HepG2 (cell line): Measurements from ENCODE around the gene C11orf68. TPM values are rescaled to one million over a fixed set of nuclear protein-coding genes. Genes with fewer than 3 reads are reported as not detected.
A peak's percentile ranks its signal among the peaks of the same experiment; 100 is the strongest.

ENCODE experiments used
- ATAC-seq: fragments of 200-7000 bp; cut with Tn5 transposase; 3 replicates; pipeline ENCODE4 v1.9.1; 2020; ENCODE audit warnings: mild to moderate bottlenecking, moderate library complexity
- BruUV-seq: library from RNA; stranded (reverse); fragments of 400-500 nt; replicated peaks from 2 replicates; lab custom pipeline; 2021; lab: Mats Ljungman, UMichigan
- CTCF ChIA-PET: fragments of 300-600 bp; formaldehyde crosslinking; extraction: SDS; loops from one replicate; lab custom pipeline; 2021; ENCODE audit warnings: low total read pairs, inconsistent platforms, low intra/inter-chr PET ratio; lab: Yijun Ruan, JAX
- POLR2A ChIA-PET: fragments of 350-600 bp; sonication (Branson Sonifier 250); formaldehyde crosslinking; loops from one replicate; lab custom pipeline; 2020; ENCODE audit warnings: antibody characterized with exemption, inconsistent platforms; lab: Yijun Ruan, JAX
- DNase-seq: peaks from one replicate; pipeline ENCODE4 v3.0.0-alpha.2; 2015; ENCODE audit warnings: low spot score
- FAIRE-seq: peaks from 3 replicates; lab custom pipeline; 2011; peaks lifted over from hg19 to GRCh38; lab: Jason Lieb, UNC
- H2AFZ ChIP-seq: one replicate; pipeline ENCODE4 v1.6.1; 2011; ENCODE audit warnings: low read length, inconsistent platforms
- H3K27ac ChIP-seq: fragments of 300-600 bp; 3 replicates; pipeline ENCODE4 v1.8.0; 2011; ENCODE audit warnings: mixed run types, mild to moderate bottlenecking, mixed read lengths, low read length, inconsistent platforms; ENCODE audit not compliant: insufficient read depth; ENCODE audit errors: extremely low read length
- H3K27me3 ChIP-seq, 2 experiments: fragments of 200-600 bp in 1 of 2; 2 replicates in 1 of 2; 3 replicates in 1 of 2; pipeline versions ENCODE4 v1.6.0 to v1.8.0; 2011; ENCODE audit warnings: low read length in 2 of 2, mild to moderate bottlenecking in 2 of 2, moderate library complexity in 2 of 2, inconsistent platforms in 1 of 2; ENCODE audit not compliant: insufficient read depth in 2 of 2, control insufficient read depth in 1 of 2
- H3K36me3 ChIP-seq, 2 experiments: fragments of 200-600 bp in 1 of 2; replicated peaks in 1 of 2; 2 replicates in 1 of 2; 3 replicates in 1 of 2; pipeline versions ENCODE4 v1.5.1 to v1.8.0; 2011; ENCODE audit warnings: low read length in 2 of 2, inconsistent platforms in 1 of 2; ENCODE audit not compliant: insufficient read depth in 2 of 2, control insufficient read depth in 1 of 2
- H3K4me1 ChIP-seq: 2 replicates; pipeline ENCODE4 v1.5.1; 2012; ENCODE audit warnings: low read length, inconsistent platforms; ENCODE audit not compliant: insufficient read depth
- H3K4me2 ChIP-seq: 2 replicates; pipeline ENCODE4 v1.6.0; 2011; ENCODE audit warnings: low read depth, low read length, inconsistent platforms
- H3K4me3 ChIP-seq, 3 experiments: fragments of 200-600 bp in 1 of 3; sonication (generic), shearing (Covaris generic) in 1 of 3; replicated peaks in 1 of 3; 2 replicates each; pipeline ENCODE4 v1.5.1; 2011 to 2016; ENCODE audit warnings: low read length in 3 of 3, inconsistent platforms in 2 of 3, low read depth in 2 of 3, mild to moderate bottlenecking in 2 of 3, control low read depth in 1 of 3, mixed read lengths in 1 of 3; ENCODE audit not compliant: insufficient read depth in 1 of 3
- H3K79me2 ChIP-seq: one replicate; pipeline ENCODE4 v1.6.1; 2011; ENCODE audit warnings: low read length, inconsistent platforms; ENCODE audit not compliant: insufficient read depth
- H3K9ac ChIP-seq: 2 replicates; pipeline ENCODE4 v1.6.0; 2011; ENCODE audit warnings: mild to moderate bottlenecking, low read depth, low read length, inconsistent platforms; ENCODE audit not compliant: insufficient read depth
- H3K9me3 ChIP-seq: 2 replicates; pipeline ENCODE4 v1.5.1; 2012; ENCODE audit warnings: mild to moderate bottlenecking, low read length
- H4K20me1 ChIP-seq: 2 replicates; pipeline ENCODE4 v1.6.0; 2011; ENCODE audit warnings: inconsistent platforms, mild to moderate bottlenecking, low read length, moderate library complexity; ENCODE audit not compliant: insufficient read depth
- EZH2 ChIP-seq: conservative IDR thresholded peaks from 2 replicates; pipeline ENCODE4 v1.6.1; 2012; ENCODE audit warnings: mild to moderate bottlenecking, low read depth, low read length, moderate library complexity
- HNRNPL ChIP-seq: fragments of 200-400 bp; formaldehyde crosslinking; IDR thresholded peaks from 2 replicates; pipeline ENCODE4 v1.6.1; 2017; ENCODE audit warnings: mild to moderate bottlenecking, low read depth, low read length
- IKZF5 ChIP-seq: IDR thresholded peaks from 2 replicates; pipeline ENCODE4 v1.6.1; 2018; ENCODE audit warnings: missing genetic modification reagents, mild to moderate bottlenecking, missing compliant biosample characterization
- KMT2B ChIP-seq: IDR thresholded peaks from 2 replicates; pipeline ENCODE4 v1.6.1; 2016; ENCODE audit warnings: missing genetic modification reagents, missing compliant biosample characterization
- POLR2A ChIP-seq, 2 experiments: IDR thresholded peaks; 2 replicates each; pipeline ENCODE4 v1.6.1; 2011; ENCODE audit warnings: low read depth in 2 of 2, low read length in 2 of 2, mild to moderate bottlenecking in 1 of 2, moderate library complexity in 1 of 2; ENCODE audit not compliant: insufficient read depth in 1 of 2
- POLR2G ChIP-seq: fragments of 200-400 bp; formaldehyde crosslinking; IDR thresholded peaks from 2 replicates; pipeline ENCODE4 v1.6.1; 2018; ENCODE audit warnings: mild to moderate bottlenecking, low read depth, low read length, moderate library complexity
- ZNF276 ChIP-seq: sonication (generic); formaldehyde crosslinking; IDR thresholded peaks from 2 replicates; pipeline ENCODE4 v1.4.0; 2020; ENCODE audit warnings: mild to moderate bottlenecking, low read depth, missing genetic modification reagents
- WGBS: methylation state at CpG from one replicate; pipeline ENCODE4 v1.1.6; 2017; ENCODE audit warnings: low lambda C conversion rate; 5-methylcytosine and 5-hydroxymethylcytosine counted together
- in situ Hi-C: cut with HindIII; loops from 2 replicates; pipeline ENCODE4 v1.10.0; 2017; ENCODE audit warnings: low pct_unique_long_range_greater_than_20kb; ENCODE audit not compliant: extremely low pct_ligation_motif_present
- intact Hi-C: fragments of 100-400 bp; cut with micrococcal nuclease; formaldehyde crosslinking; loops from one replicate; pipeline ENCODE4 v1.10.0; 2022; ENCODE audit not compliant: unreplicated experiment
- polyA plus RNA-seq, 8 experiments: library from polyadenylated mRNA; depleted of rRNA in 3 of 8; stranded (reverse) in 7 of 8; unstranded in 1 of 8; fragments of >200 nt; fragmentation: Illumina TruSeq in 4 of 8; extraction: Trizol in 4 of 8; gene quantifications; 2 replicates each; pipeline versions ENCODE4 v1.2.1 to v1.2.3, GENCODE V29; 2011 to 2016; ENCODE audit warnings: low read depth in 4 of 8, missing spikeins in 1 of 8, mixed read lengths in 1 of 8; ENCODE audit not compliant: insufficient read depth in 1 of 8
- total RNA-seq, 5 experiments: library from RNA; depleted of rRNA; stranded (reverse); fragments of >200 nt; fragmentation: Illumina TruSeq; extraction: Trizol; gene quantifications; 2 replicates each; pipeline ENCODE4 v1.2.3, GENCODE V29; 2016; ENCODE audit warnings: low read depth in 1 of 5

The C11orf68 gene
- total and polyA plus RNA-seq, 2 of the 13 experiments (the other 11 are each of a cell fraction or from before 2014, with no cell fraction given) = 8.4 to 28.3 TPM

DNA sequence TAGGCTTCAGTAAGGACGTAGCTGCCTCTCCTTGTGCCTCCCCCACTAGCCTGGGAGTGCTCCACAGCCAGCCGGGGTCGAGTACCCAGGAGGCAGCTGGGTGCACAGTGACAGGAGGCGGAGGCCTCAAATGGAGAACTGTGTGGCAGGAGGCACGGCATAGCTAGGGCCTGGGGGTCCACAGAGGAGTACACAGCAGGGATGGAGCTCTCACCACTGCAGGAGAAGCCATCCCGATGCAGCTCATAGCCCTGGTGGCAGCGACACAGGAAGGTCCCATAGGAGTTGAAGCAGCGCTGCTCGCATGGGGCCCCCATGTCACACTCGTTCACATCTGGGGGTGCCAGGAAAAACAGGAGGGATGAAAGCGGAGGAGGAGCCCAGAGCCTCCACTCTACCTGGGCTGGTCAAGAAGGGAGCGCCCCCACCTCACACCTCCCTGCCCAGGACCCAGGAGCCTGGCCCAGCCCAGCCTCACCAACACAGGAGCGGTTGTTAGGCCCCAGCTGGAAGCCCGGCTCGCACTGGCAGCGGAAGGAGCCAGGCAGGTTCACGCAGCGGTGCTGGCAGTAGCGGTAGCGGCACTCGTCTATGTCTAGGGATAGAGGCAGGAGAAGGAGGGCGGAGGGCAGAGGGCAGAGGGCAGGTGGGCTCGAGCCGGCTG is 49.1 kb downstream of the C11orf68 start (continued):
- TF ChIP-seq IKZF5 (CRISPR knock-in tag) (no peak), ZNF276 (no peak), KMT2B (CRISPR knock-in tag) (no peak)

DNA sequence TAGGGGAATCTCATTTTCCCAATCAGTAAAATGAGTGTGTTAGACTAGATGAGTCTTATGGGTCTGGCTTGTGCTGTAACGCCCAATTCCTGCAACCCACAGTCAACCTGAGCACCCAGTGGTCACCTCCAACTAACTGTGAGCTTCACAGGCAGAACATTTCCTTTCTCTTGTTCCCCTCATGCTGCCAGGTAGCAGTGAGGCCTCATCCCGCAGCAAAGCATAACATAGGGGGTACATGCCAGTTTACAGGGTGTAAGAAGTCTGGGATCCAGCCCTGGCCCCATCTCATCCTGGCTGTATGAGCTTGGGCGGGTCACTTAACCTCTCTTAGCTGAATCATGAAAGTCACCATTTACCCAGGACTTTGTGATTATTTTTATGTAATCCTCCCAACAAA is 50.0 kb downstream of the C11orf68 start:
- H3K27ac ChIP-seq = no peak overlapping the region

More for the DNA sequence above, 50.0 kb downstream of the C11orf68 start:
- intact Hi-C loops = no loop called here
- ATAC-seq = no peak
- no peaks in the 10 kb centered on the region for H3K9me3 ChIP-seq
- no peak overlapping the region for H3K4me2 ChIP-seq
- no peak for FAIRE-seq
- 100% methylated on average over 2 of the region's 3 CpGs for WGBS
- H3K4me3 ChIP-seq = no peak overlapping the region
- TF ChIP-seq HNRNPL = no peak
- peak in 1 of 2 experiments; percentile 12; a peak in 1 of 4 replicates for TF ChIP-seq POLR2A (IDR thresholded peaks at IDR 0.05; ENCODE audit: insufficient read depth in 1 of 2, low read depth in 2 of 2, low read length in 2 of 2)
- TF ChIP-seq POLR2G = 0 out of 2 replicates have a peak, but pooled peaks have one; percentile 20
- TF ChIP-seq EZH2 = no peak
- TF ChIP-seq, all 625 proteins: peak for 2
- Histone ChIP-seq H2AFZ (no peak overlapping the region), H3K79me2 (no peaks in the 10 kb centered on the region), H3K27me3 (no peaks in the 10 kb centered on the region; a peak in 1 of 5 replicates), H4K20me1 (no peaks in the 10 kb centered on the region), H3K9ac (no peak overlapping the region), H3K4me1 (peaks cover 22% of the 10 kb centered on the region), H3K36me3 (peaks cover 7 to 30% of the 10 kb centered on the region in 2 experiments; a peak in 4 of 5 replicates)
- DNase-seq = no peak
- CTCF ChIA-PET = no interaction called here
- in situ Hi-C loops = no loop called here
- TSS peak; percentile 32 for BruUV-seq
- POLR2A ChIA-PET = interaction anchor here (1.0 to 8.9 kb wide), 5 partner anchors 10 to 156 kb away, joined by 3 to 81 read pairs (median 3); partner anchors contain the start of genes CFL1, FIBP and MUS81
